Erythroblast (primary cell): ENCODE results near the gene ABCA7.

Experiments
- GATA1 ChIP-seq: IDR thresholded peaks from 2 replicates; pipeline ENCODE4 v1.6.1; 2011; ENCODE audit warnings: low read depth, mild to moderate bottlenecking, control low read depth, low read length, moderate library complexity
- POLR2A ChIP-seq: IDR thresholded peaks from 2 replicates; pipeline ENCODE4 v1.6.1; 2011; ENCODE audit warnings: mild to moderate bottlenecking, low read length

GRCh38 chr19:1066748-1067340 is 26.9 kb downstream of the ABCA7 start, which contains the start of gene ARHGAP45:
- TF ChIP-seq POLR2A (no peak), GATA1 (no peak)
